GM19351 (cell line): ENCODE results near the gene TGFBR2.

Experiments used
- ATAC-seq: cut with Tn5 transposase; IDR thresholded peaks from one replicate; pipeline ENCODE4 v1.9.1; 2021; ENCODE audit warnings: mild to moderate bottlenecking, moderate library complexity; ENCODE audit not compliant: unreplicated experiment

Gene TGFBR2

GRCh38 chr3:30671527-30672286 is 65.3 kb downstream of the TGFBR2 start:
- no peak for ATAC-seq

DNA sequence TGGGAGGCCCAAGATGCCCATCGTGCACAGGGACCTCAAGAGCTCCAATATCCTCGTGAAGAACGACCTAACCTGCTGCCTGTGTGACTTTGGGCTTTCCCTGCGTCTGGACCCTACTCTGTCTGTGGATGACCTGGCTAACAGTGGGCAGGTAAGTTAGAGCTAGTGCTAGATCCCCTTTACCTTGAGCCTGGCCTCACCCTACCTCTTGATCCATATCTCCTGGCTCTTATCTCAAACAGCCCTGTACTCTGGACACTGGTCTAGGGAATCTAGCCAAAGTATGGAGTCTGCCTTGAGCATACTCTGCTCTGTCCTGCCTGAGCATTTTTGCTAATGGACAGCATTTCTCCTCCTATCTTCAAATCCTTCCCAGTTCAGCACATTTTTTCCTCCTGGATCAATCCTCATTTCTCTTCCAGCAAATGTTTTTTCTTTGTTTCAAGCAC is 65.9 kb downstream of the TGFBR2 start:
- no peak for ATAC-seq

DNA sequence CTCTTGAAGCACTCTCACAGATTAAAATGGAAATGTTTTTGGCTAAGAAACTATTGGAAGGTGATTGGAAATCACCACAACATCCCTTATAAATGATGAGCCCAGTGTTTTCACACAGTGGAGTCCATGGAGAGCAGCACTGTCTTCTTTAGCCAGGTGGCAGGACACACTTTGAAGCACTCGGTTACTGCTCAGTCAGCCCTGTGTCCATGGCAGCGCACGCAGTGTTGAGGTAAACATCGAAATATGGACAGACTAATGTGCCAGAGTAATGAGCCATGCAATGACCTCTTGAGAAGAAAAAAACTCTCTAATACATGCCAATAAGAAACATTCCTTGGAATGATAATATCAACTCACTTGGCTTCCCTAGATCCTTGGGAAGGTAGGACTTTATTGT is 66.6 kb downstream of the TGFBR2 start:
- no peak for ATAC-seq

- no peak for ATAC-seq
These were observed 67.3 kb downstream of the TGFBR2 start for GRCh38 chr3:30673425-30674341.

GRCh38 chr3:30675006-30675405 is 68.6 kb downstream of the TGFBR2 start:
- no peak for ATAC-seq

DNA sequence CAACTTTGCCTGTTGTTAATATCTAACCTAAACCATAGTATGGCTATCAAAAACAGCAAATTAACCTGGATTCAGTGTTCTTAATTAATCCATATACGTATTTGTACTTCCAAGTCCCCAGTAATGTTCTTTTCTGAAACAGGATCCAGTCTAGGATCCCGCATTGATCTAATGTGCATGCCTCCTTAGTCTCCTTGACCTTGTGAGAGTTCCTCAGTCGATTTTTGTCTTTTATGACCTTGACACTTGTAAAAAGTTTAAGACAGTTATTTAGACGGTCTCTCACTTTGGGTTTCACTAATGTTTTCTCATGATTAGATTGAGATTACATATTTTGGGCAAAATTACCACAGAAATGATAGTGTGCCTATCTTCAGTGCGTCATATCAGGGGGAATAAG is 69.4 kb downstream of the TGFBR2 start:
- no peak for ATAC-seq

GRCh38 chr3:30676424-30677346 is 70.3 kb downstream of the TGFBR2 start:
- no peak for ATAC-seq

DNA sequence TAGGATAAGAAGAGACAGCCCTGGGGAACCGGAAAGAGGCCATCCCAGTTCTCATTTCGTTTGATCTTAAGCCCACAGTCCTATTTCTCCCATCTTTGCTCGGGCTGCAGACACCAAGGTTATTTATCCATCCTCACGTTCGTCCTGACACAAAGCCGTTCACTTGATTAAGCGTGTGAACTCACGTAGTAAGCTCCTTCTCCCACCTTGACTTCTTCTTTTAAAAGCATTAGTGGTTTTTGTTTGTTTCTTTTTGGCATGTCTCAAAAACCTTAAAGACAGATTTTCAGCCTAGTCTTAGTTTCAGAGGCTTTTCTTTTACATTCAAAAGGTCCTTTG is 70.9 kb downstream of the TGFBR2 start:
- no peak for ATAC-seq

- ATAC-seq, result no peak
These were observed 72.6 kb downstream of the TGFBR2 start for GRCh38 chr3:30679045-30679444.

GRCh38 chr3:30680789-30681648 is 74.6 kb downstream of the TGFBR2 start:
- no peak for ATAC-seq

DNA sequence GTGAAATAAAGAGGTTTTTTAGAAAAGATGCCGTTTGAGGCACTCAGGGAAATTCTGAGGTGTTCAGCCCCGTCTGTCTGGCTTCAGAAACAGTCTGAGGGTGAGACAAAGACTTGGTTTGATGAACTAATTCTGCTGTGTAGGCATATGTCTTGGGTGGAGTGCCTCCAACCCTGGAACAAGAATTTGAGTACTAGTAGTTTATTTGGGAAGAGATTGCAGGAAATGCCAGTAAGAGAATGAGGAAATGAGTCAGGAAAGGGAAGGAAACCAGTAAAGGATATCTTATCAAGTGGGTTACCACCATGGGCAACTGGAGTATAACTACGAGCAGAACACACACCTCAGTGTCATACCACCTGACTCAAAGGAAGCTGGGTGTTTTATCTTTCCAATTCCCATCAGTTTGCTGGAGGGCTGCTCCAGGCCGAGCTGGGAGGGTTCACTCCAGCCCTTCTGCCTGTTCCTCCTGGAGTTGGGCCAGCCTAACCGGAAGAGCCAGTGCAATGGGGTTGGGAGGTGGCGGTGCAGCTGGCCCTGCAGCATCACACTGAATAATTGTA is 75.3 kb downstream of the TGFBR2 start:
- no peak for ATAC-seq

DNA sequence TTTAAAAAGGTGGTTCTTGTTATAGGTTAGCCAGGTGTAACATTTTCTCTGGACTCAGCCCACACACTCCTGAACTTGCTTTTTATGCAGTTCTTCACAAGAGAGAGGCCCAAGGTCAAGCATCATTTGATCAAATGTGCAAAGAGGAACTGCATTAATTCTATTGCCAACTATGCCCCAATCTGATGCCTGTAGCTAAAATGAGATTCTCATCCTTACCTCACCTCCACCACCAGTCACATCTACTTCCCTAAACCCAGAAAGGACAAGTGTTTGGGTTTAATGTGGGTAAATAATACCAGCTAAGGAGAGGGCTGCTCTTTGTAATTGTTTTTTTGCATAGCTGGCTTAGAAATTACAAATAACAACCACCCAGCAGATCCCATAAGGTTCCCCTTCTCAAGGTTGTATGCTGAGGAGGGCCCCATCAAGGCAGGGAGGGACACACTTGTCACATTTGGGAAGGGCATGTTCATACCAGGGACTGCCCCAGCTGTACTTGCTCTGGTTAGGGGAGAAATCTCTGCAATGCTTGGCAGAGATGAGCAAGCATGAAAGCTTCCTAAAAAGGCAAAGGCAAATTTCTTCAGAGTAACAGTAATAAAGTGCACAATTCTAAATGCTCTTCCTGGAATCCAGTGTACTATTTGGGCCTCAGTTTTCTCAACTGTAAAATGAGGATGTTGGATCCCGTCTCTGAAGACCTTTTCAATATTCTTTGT is 76.2 kb downstream of the TGFBR2 start:
- no peak for ATAC-seq

DNA sequence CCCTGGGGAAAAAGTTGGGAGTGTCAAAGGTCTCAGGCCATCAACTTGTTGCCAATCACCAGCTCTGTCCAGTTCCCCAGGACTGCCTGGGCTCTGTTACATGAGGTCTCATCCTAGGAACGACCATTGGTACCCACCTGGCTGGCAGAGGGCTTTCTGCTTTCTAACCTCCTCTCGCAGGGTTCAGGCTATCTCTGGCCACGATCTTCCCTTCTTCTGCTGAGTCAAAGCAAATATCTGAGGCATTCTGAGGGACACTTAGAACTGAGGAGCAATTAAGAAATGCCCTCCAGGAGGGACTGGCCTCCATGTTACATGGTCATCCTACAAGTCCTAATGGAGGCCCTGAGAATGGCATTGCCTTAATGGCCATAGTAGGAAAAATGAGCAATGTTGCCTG is 77.4 kb downstream of the TGFBR2 start:
- ATAC-seq, result no peak

- no peak for ATAC-seq
These were observed 78.0 kb downstream of the TGFBR2 start for GRCh38 chr3:30684356-30684755.

DNA sequence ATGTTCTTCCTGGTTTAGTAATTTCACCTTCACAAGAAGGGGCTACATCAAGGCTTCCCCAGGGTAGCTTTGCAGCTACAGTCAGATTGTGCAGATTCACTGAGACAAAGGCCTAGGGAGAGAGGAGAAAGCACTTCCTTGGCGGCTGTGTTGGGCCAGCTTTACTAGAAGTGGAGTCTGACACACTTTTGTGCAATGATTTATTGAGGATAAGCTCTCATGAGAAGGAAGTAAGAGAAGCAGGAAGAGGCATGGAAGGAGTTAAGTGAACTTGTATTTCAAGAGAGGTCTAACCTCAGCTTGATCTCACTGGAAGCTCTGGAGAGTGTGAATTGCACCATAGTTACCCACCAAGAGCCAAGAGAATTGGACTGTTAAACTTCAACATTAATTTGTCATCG is 78.9 kb downstream of the TGFBR2 start:
- ATAC-seq, result no peak

DNA sequence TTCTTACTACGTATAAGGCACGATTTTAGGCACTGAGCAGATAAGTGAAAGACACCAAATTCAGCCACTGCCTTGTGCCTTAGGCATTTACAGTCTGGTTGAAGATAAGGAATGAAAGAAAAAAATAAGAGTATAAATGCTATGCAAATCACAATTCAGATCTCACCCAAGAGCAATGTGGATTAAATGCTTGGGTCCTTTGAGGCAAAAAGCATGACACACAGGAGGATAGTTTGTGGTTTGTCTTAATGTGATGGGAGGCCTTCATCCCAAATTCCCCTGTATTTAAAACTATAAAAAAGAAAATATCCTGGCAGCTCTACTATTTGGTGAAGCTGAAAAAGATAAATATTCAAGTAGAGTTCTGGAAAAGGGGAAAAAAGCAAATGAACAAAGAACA is 79.8 kb downstream of the TGFBR2 start:
- no peak for ATAC-seq

DNA sequence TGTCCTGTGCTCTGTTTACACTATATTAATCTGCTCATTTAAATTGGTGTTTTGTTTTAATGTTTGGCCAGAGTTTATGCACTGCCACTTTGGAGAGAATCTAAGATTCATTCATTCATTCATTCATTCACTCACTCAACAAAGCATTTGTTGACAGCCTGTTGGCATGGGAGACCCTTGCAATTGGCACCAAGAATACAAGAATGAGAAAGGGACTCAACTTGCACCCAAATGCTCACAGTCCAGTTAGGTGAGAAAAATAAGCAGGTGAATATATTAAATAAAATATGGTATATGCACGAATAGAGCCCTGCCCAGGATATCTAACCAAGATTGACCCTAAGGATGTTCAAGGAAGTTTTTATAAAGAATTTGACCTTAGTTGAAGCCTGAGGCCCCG is 80.4 kb downstream of the TGFBR2 start:
- no peak for ATAC-seq

DNA sequence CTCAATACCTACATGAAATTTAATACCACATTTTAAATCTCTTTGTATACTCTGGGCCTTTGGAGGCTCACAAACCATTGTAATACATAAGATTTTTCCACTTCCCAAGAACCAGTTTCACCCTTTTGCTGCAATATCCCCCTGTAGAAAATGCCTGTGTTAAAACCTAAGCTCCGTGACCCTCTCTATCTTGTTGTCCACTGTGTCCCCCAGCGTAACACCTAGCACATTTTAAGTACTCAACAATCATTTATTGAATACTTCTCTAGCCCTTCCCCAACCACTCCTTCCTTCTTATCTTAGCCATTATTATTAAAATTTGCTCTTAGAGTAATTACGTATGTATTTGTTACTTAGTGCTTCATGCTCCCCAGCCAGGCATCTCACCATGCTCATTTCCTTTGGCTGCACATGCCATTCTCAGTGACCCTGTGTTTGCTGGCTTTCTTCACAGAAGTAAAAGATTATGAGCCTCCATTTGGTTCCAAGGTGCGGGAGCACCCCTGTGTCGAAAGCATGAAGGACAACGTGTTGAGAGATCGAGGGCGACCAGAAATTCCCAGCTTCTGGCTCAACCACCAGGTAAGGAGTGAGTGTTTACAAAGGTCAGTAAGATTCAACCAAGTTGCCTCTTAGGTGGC is 81.6 kb downstream of the TGFBR2 start:
- ATAC-seq, result no peak
